Osteoblast (primary cell): ENCODE results near the gene LYST. TPM values are rescaled to one million over a fixed set of nuclear protein-coding genes. Genes with fewer than 3 reads are reported as not detected.

ENCODE experiments used
- DNase-seq: peaks from one replicate; pipeline ENCODE4 v3.0.0; 2011; ENCODE audit warnings: low spot score, mixed read lengths; ENCODE audit not compliant: insufficient read length; ENCODE audit errors: missing footprints
- H2AFZ ChIP-seq: 2 replicates; pipeline ENCODE4 v1.6.0; 2011; ENCODE audit warnings: mild to moderate bottlenecking, low read length
- H3K27ac ChIP-seq: 2 replicates; pipeline ENCODE4 v1.5.1; 2011; ENCODE audit warnings: mild to moderate bottlenecking, low read depth, low read length, moderate library complexity
- H3K27me3 ChIP-seq: 2 replicates; pipeline ENCODE4 v1.6.0; 2012; ENCODE audit warnings: mild to moderate bottlenecking, control low read depth, inconsistent platforms, low read length, moderate library complexity; ENCODE audit not compliant: insufficient read depth
- H3K36me3 ChIP-seq: 2 replicates; pipeline ENCODE4 v1.5.1; 2011; ENCODE audit warnings: mild to moderate bottlenecking, low read length, control low read depth, moderate library complexity; ENCODE audit not compliant: insufficient read depth
- H3K4me1 ChIP-seq: 2 replicates; pipeline ENCODE4 v1.5.1; 2011; ENCODE audit warnings: mild to moderate bottlenecking, low read length, control low read depth, moderate library complexity; ENCODE audit not compliant: insufficient read depth
- H3K4me2 ChIP-seq: 2 replicates; pipeline ENCODE4 v1.6.0; 2011; ENCODE audit warnings: mild to moderate bottlenecking, low read length; ENCODE audit not compliant: insufficient read depth
- H3K4me3 ChIP-seq: fragments of 200-600 bp; sonication (generic); 3 replicates; pipeline ENCODE4 v1.5.1; 2012; ENCODE audit warnings: mild to moderate bottlenecking, low read length, inconsistent platforms; ENCODE audit not compliant: insufficient read depth
- H3K79me2 ChIP-seq: 2 replicates; pipeline ENCODE4 v1.6.0; 2012; ENCODE audit warnings: mild to moderate bottlenecking, low read length, control low read depth, inconsistent platforms; ENCODE audit not compliant: insufficient read depth
- H3K9me3 ChIP-seq: 2 replicates; pipeline ENCODE4 v1.5.1; 2011; ENCODE audit warnings: low read depth, low read length, control low read depth
- H4K20me1 ChIP-seq: 2 replicates; pipeline ENCODE4 v1.6.0; 2012; ENCODE audit warnings: mild to moderate bottlenecking, low read length, control low read depth; ENCODE audit not compliant: insufficient read depth
- CTCF ChIP-seq: IDR thresholded peaks from 2 replicates; pipeline ENCODE4 v1.5.1; 2011; ENCODE audit warnings: mild to moderate bottlenecking, low read depth, low read length, moderate library complexity; ENCODE audit errors: extremely low read depth
- total RNA-seq: library from RNA; depleted of rRNA; stranded (reverse); fragments of >200 nt; gene quantifications from 2 replicates; pipeline ENCODE4 v1.2.3, GENCODE V29; 2012

Gene LYST
- total RNA-seq, 1 donor, result 63.0 TPM

GRCh38 chr1:235663628-235664027 lies 203.1 kb downstream of the LYST start:
- no peak for TF ChIP-seq CTCF
- Histone ChIP-seq H3K4me3 (no peak overlapping the region), H3K4me1 (no peaks in the 10 kb centered on the region), H3K27ac (no peak overlapping the region), H3K4me2 (no peak overlapping the region), H3K36me3 (peaks cover 14% of the 10 kb centered on the region), H3K79me2 (no peaks in the 10 kb centered on the region), H2AFZ (no peak overlapping the region), H4K20me1 (no peaks in the 10 kb centered on the region), H3K27me3 (no peaks in the 10 kb centered on the region), H3K9me3 (no peaks in the 10 kb centered on the region)
- DNase-seq, result no peak

GRCh38 chr1:235661568-235661967 lies 205.1 kb downstream of the LYST start:
- H3K27me3 ChIP-seq, result no peaks in the 10 kb centered on the region
- no peak for TF ChIP-seq CTCF
- H3K4me3 ChIP-seq, result no peak overlapping the region
- H2AFZ ChIP-seq, result no peak overlapping the region
- no peak overlapping the region for H3K4me2 ChIP-seq
- H3K27ac ChIP-seq, result no peak overlapping the region
- no peaks in the 10 kb centered on the region for H3K9me3 ChIP-seq
- no peaks in the 10 kb centered on the region for H3K79me2 ChIP-seq
- no peaks in the 10 kb centered on the region for H4K20me1 ChIP-seq
- H3K4me1 ChIP-seq, result no peaks in the 10 kb centered on the region
- DNase-seq, result no peak
- H3K36me3 ChIP-seq, result peaks cover 14% of the 10 kb centered on the region

- peaks cover 2% of the 10 kb centered on the region for H3K9me3 ChIP-seq
- TF ChIP-seq CTCF, result no peak
- peaks cover 14% of the 10 kb centered on the region for H3K36me3 ChIP-seq
- peaks cover 6% of the 10 kb centered on the region for H3K27me3 ChIP-seq
- H4K20me1 ChIP-seq, result no peaks in the 10 kb centered on the region
- H3K4me1 ChIP-seq, result no peaks in the 10 kb centered on the region
- no peak overlapping the region for H3K4me3 ChIP-seq
- no peaks in the 10 kb centered on the region for H3K79me2 ChIP-seq
- no peak overlapping the region for H2AFZ ChIP-seq
- no peak overlapping the region for H3K27ac ChIP-seq
- no peak overlapping the region for H3K4me2 ChIP-seq
- DNase-seq, result no peak
Measured at GRCh38 chr1:235659186-235659771, 207.4 kb downstream of the LYST start.

- Histone ChIP-seq H3K27ac (no peak overlapping the region), H3K4me1 (no peaks in the 10 kb centered on the region), H3K79me2 (no peaks in the 10 kb centered on the region), H4K20me1 (no peaks in the 10 kb centered on the region), H3K9me3 (peaks cover 2% of the 10 kb centered on the region), H3K36me3 (peaks cover 6% of the 10 kb centered on the region), H3K4me3 (no peak overlapping the region), H3K4me2 (no peak overlapping the region), H3K27me3 (peaks cover 14% of the 10 kb centered on the region), H2AFZ (no peak overlapping the region)
- DNase-seq, result no peak
- TF ChIP-seq CTCF, result no peak
Measured at GRCh38 chr1:235657747-235658526, 208.8 kb downstream of the LYST start.
